GM21515 (cell line): Measurements from ENCODE around the gene JKAMP.
"Not testable (repeated sequence)": the region's sequence is repeated elsewhere in the genome, so short reads cannot be mapped to it uniquely, and the experiment has no call there.

Experiments used
- ATAC-seq: cut with Tn5 transposase; IDR thresholded peaks from one replicate; pipeline ENCODE4 v1.9.1; 2021; ENCODE audit not compliant: unreplicated experiment

JKAMP gene

GRCh38 chr14:59483819-59484638, at the start of gene JKAMP, which contains the start of gene L3HYPDH:
JKAMP (plus strand) TSS chr14:59484517; CDS start chr14:59484590, 73 bp downstream.
L3HYPDH (minus strand) TSS chr14:59484408; CDS start chr14:59484316, 92 bp downstream.
- peak; percentile 88 for ATAC-seq

GRCh38 chr14:59435101-59435500, 49.2 kb upstream of the JKAMP start:
- no peak for ATAC-seq

- no peak for ATAC-seq
Measured at GRCh38 chr14:59435987-59436386, 48.3 kb upstream of the JKAMP start.

- ATAC-seq, result no peak
Measured at GRCh38 chr14:59438195-59438647, 46.1 kb upstream of the JKAMP start.

- no peak for ATAC-seq
Measured at GRCh38 chr14:59439256-59439965, 44.9 kb upstream of the JKAMP start.

GRCh38 chr14:59448673-59449072, 35.6 kb upstream of the JKAMP start:
- ATAC-seq, result not testable (repeated sequence)

- ATAC-seq, result no peak
Measured at GRCh38 chr14:59450716-59451115, 33.6 kb upstream of the JKAMP start.

GRCh38 chr14:59451849-59452248, 32.5 kb upstream of the JKAMP start:
- no peak for ATAC-seq

GRCh38 chr14:59454139-59454538, 30.2 kb upstream of the JKAMP start:
- ATAC-seq, result no peak

GRCh38 chr14:59455411-59455810, 28.9 kb upstream of the JKAMP start:
- no peak for ATAC-seq

- ATAC-seq, result no peak
Measured at GRCh38 chr14:59458486-59458885, 25.8 kb upstream of the JKAMP start.

- no peak for ATAC-seq
Measured at GRCh38 chr14:59460378-59460777, 23.9 kb upstream of the JKAMP start.

- ATAC-seq, result no peak
Measured at GRCh38 chr14:59461891-59462290, 22.4 kb upstream of the JKAMP start.

GRCh38 chr14:59463787-59464485, 20.4 kb upstream of the JKAMP start:
- ATAC-seq, result peak; percentile 23

GRCh38 chr14:59464486-59465315, 19.6 kb upstream of the JKAMP start:
- ATAC-seq, result peak; percentile 61

- peak; percentile 29 for ATAC-seq
Measured at GRCh38 chr14:59465316-59466135, 18.8 kb upstream of the JKAMP start, which contains the start of gene GPR135. GPR135 (minus strand) TSS chr14:59465380; CDS start chr14:59465226, 154 bp downstream.

- no peak for ATAC-seq
Measured at GRCh38 chr14:59474172-59474571, 10.1 kb upstream of the JKAMP start.

- ATAC-seq, result no peak
Measured at GRCh38 chr14:59475709-59476108, 8.6 kb upstream of the JKAMP start.

- no peak for ATAC-seq
Measured at GRCh38 chr14:59478540-59478939, 5.8 kb upstream of the JKAMP start.

- ATAC-seq, result no peak
Measured at GRCh38 chr14:59480166-59480565, 4.2 kb upstream of the JKAMP start.
